Testis (tissue), 3 donors: ENCODE measurements around the gene CENPT. TPM values are rescaled to one million over a fixed set of nuclear protein-coding genes. Genes with fewer than 3 reads are reported as not detected.

Experiments used
- DNase-seq: peaks from one replicate; pipeline ENCODE4 v3.0.0-alpha.2; 2019
- H3K27ac ChIP-seq, 2 donors: fragments of 200-600 bp; sonication (generic); one replicate each; pipeline ENCODE4 v1.5.1; 2019
- H3K27me3 ChIP-seq: fragments of 200-600 bp; sonication (generic); one replicate; pipeline ENCODE4 v1.5.1; 2019
- H3K36me3 ChIP-seq: fragments of 200-600 bp; sonication (generic); one replicate; pipeline ENCODE4 v1.5.1; 2017; ENCODE audit warnings: low read depth; ENCODE audit errors: missing control alignments
- H3K4me1 ChIP-seq: fragments of 200-600 bp; sonication (generic); one replicate; pipeline ENCODE4 v1.5.1; 2019
- H3K4me3 ChIP-seq, 2 donors: fragments of 200-600 bp; sonication (generic); one replicate each; pipeline ENCODE4 v1.5.1; 2017 to 2019
- H3K9me3 ChIP-seq: fragments of 200-600 bp; sonication (generic); one replicate; pipeline ENCODE4 v1.5.1; 2017
- CTCF ChIP-seq, 3 experiments: fragments of 450-650 bp in 2 of 3; fragments of 200-600 bp in 1 of 3; sonication (generic) in 1 of 3; IDR thresholded peaks; one replicate each; pipeline ENCODE4 v1.5.1; 2016 to 2019; ENCODE audit warnings: antibody characterized with exemption in 3 of 3, mild to moderate bottlenecking in 2 of 3, moderate library complexity in 1 of 3
- POLR2A ChIP-seq: fragments of 450-650 bp; IDR thresholded peaks from one replicate; pipeline ENCODE4 v1.6.1; 2017; ENCODE audit warnings: antibody characterized with exemption, mild to moderate bottlenecking, moderate library complexity
- WGBS, 2 donors: methylation state at CpG; one replicate each; pipeline ENCODE4 v1.1.5; 2018; 5-methylcytosine and 5-hydroxymethylcytosine counted together
- intact Hi-C: fragments of 100-400 bp; cut with DNase I; formaldehyde crosslinking; loops from one replicate; pipeline ENCODE4 v1.15.1; 2023; ENCODE audit warnings: low total_unique reads
- polyA plus RNA-seq: library from polyadenylated mRNA; stranded (reverse); fragments of 350-450 nt; fragmentation: Illumina TruSeq; extraction: RNeasy Lipid Tissue Mini Kit (QIAGEN cat#74804); gene quantifications from one replicate; pipeline ENCODE4 v1.2.3, GENCODE V29; 2014; ENCODE audit warnings: low read depth, low replicate concordance; ENCODE audit not compliant: insufficient read depth
- total RNA-seq, 2 donors: library from RNA; depleted of rRNA; stranded (reverse); fragments of >200 nt; gene quantifications; one replicate each; pipeline ENCODE4 v1.2.3, GENCODE V29; 2016

CENPT gene
- total and polyA plus RNA-seq, 3 donors from 2014 or later, result 108 to 154 (median 115) TPM

GRCh38 chr16:67805718-67806427 is 41.6 kb downstream of the CENPT start:
- intact Hi-C loops, result no loop called here
- Histone ChIP-seq H3K4me1 (peaks cover 8% of the 10 kb centered on the region), H3K9me3 (no peaks in the 10 kb centered on the region), H3K36me3 (no peaks in the 10 kb centered on the region), H3K27me3 (no peaks in the 10 kb centered on the region), H3K27ac (peak overlapping the region; percentile 64 to 70), H3K4me3 (peak overlapping the region; percentile 94 to 98)
- DNase-seq, result no peak
- no peak for TF ChIP-seq CTCF (IDR thresholded peaks at IDR 0.05)
- TF ChIP-seq POLR2A, result no peak
- WGBS, 2 donors, result 0 to 1% methylated on average over 18 to 19 of the region's 26 CpGs

GRCh38 chr16:67804853-67805542 is 42.5 kb downstream of the CENPT start:
- peaks cover 12% of the 10 kb centered on the region for H3K4me1 ChIP-seq
- no peaks in the 10 kb centered on the region for H3K27me3 ChIP-seq
- WGBS, 2 donors, result 71 to 77% methylated on average over 4 of the region's 4 CpGs
- no peak for DNase-seq
- intact Hi-C loops, result no loop called here
- no peaks in the 10 kb centered on the region for H3K36me3 ChIP-seq
- no peaks in the 10 kb centered on the region for H3K9me3 ChIP-seq
- no peak overlapping the region for H3K27ac ChIP-seq
- H3K4me3 ChIP-seq, result no peak overlapping the region
- TF ChIP-seq CTCF (IDR thresholded peaks at IDR 0.05) (no peak), POLR2A (no peak)

GRCh38 chr16:67803894-67804293 is 43.6 kb downstream of the CENPT start:
- WGBS, 2 donors, result 90 to 96% methylated on average over 3 of the region's 3 CpGs
- intact Hi-C loops, result no loop called here
- DNase-seq, result no peak

GRCh38 chr16:67801883-67802282 is 45.6 kb downstream of the CENPT start:
- no peaks in the 10 kb centered on the region for H3K36me3 ChIP-seq
- intact Hi-C loops, result no loop called here
- 95 to 100% methylated on average over 2 of the region's 2 CpGs for WGBS, 2 donors

More at GRCh38 chr16:67803894-67804293, 43.6 kb downstream of the CENPT start:
- H3K36me3 ChIP-seq, result no peaks in the 10 kb centered on the region
- H3K4me1 ChIP-seq, result peaks cover 12% of the 10 kb centered on the region
- no peaks in the 10 kb centered on the region for H3K9me3 ChIP-seq
- H3K27ac ChIP-seq, result no peak overlapping the region
- H3K4me3 ChIP-seq, result no peak overlapping the region
- no peak for TF ChIP-seq CTCF (IDR thresholded peaks at IDR 0.05)
- TF ChIP-seq POLR2A, result no peak
- no peaks in the 10 kb centered on the region for H3K27me3 ChIP-seq

More at GRCh38 chr16:67801883-67802282, 45.6 kb downstream of the CENPT start:
- DNase-seq, result no peak
- TF ChIP-seq POLR2A, result no peak
- no peak for TF ChIP-seq CTCF (IDR thresholded peaks at IDR 0.05)
- H3K4me3 ChIP-seq, result no peak overlapping the region
- H3K27ac ChIP-seq, result no peak overlapping the region
- H3K4me1 ChIP-seq, result peaks cover 12% of the 10 kb centered on the region
- H3K27me3 ChIP-seq, result no peaks in the 10 kb centered on the region
- no peaks in the 10 kb centered on the region for H3K9me3 ChIP-seq
